Neural cell (in vitro differentiated cells): Measurements from ENCODE around the gene CD58.
A peak's percentile ranks its signal among the peaks of the same experiment; 100 is the strongest.

Experiments
- EZH2 ChIP-seq: fragments of 200-600, 300-800 bp; shearing (Covaris generic), sonication (generic); IDR thresholded peaks from 2 replicates; pipeline ENCODE4 v1.6.1; 2014; ENCODE audit warnings: antibody characterized with exemption, low read length, borderline replicate concordance, mild to moderate bottlenecking; ENCODE audit not compliant: insufficient read depth, poor library complexity, severe bottlenecking
- SMC3 ChIP-seq: fragments of 450-650 bp; conservative IDR thresholded peaks from 2 replicates; pipeline ENCODE4 v1.6.1; 2014; ENCODE audit warnings: antibody characterized with exemption, mild to moderate bottlenecking, moderate library complexity; ENCODE audit not compliant: poor library complexity
- TF ChIP-seq, protein P1 (sequence below): fragments of 450-650 bp; IDR thresholded peaks from 2 replicates; pipeline ENCODE4 v1.5.1; 2014; ENCODE audit warnings: antibody characterized with exemption, mild to moderate bottlenecking, moderate library complexity; ENCODE audit not compliant: poor library complexity, severe bottlenecking
- TF ChIP-seq, protein P2 (sequence below): IDR thresholded peaks from 2 replicates; pipeline ENCODE4 v1.6.1; 2012; ENCODE audit warnings: borderline replicate concordance

DNA sequence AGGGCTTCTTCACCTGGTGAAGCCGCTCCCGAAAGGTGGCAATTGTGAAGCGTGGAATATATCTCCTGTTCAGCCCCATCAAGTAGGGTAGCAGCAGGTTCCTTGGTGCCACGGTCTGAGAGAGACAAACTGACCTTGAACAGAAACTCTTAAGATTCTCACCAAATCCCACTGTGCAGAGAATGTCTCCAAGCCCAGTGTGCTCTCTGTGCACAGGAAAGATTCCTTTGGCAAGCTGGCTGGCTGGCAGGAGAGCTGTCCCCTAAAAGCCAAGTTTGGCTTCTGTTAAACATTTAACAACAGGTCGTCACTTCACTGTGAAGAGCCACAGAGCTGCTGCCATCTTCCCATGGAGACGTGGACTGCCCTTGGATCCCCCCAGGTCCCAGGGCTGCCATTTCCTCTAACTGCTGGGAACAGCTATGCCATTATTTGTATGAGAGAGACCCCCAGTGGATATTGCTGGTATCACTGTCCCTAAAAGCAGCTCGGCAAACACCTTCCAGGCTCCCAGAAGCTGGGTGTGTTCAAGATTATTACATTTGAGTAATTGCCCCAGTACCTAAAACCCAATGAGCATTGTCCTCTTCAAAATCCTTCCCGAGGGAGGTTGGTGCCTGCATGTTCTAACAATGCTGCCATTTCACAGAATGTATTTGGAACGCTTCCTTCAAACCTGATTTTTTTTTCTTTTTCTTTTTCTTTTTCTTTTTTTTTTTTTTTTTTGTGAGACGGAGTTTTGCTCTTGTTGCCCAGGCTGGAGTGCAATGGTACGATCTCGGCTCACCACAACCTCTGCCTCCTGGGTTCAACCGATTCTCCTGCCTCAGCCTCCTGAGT, 71.8 kb downstream of the CD58 start:
- TF ChIP-seq, protein P1, sequence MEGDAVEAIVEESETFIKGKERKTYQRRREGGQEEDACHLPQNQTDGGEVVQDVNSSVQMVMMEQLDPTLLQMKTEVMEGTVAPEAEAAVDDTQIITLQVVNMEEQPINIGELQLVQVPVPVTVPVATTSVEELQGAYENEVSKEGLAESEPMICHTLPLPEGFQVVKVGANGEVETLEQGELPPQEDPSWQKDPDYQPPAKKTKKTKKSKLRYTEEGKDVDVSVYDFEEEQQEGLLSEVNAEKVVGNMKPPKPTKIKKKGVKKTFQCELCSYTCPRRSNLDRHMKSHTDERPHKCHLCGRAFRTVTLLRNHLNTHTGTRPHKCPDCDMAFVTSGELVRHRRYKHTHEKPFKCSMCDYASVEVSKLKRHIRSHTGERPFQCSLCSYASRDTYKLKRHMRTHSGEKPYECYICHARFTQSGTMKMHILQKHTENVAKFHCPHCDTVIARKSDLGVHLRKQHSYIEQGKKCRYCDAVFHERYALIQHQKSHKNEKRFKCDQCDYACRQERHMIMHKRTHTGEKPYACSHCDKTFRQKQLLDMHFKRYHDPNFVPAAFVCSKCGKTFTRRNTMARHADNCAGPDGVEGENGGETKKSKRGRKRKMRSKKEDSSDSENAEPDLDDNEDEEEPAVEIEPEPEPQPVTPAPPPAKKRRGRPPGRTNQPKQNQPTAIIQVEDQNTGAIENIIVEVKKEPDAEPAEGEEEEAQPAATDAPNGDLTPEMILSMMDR = peak; percentile 99
- TF ChIP-seq, protein P2, sequence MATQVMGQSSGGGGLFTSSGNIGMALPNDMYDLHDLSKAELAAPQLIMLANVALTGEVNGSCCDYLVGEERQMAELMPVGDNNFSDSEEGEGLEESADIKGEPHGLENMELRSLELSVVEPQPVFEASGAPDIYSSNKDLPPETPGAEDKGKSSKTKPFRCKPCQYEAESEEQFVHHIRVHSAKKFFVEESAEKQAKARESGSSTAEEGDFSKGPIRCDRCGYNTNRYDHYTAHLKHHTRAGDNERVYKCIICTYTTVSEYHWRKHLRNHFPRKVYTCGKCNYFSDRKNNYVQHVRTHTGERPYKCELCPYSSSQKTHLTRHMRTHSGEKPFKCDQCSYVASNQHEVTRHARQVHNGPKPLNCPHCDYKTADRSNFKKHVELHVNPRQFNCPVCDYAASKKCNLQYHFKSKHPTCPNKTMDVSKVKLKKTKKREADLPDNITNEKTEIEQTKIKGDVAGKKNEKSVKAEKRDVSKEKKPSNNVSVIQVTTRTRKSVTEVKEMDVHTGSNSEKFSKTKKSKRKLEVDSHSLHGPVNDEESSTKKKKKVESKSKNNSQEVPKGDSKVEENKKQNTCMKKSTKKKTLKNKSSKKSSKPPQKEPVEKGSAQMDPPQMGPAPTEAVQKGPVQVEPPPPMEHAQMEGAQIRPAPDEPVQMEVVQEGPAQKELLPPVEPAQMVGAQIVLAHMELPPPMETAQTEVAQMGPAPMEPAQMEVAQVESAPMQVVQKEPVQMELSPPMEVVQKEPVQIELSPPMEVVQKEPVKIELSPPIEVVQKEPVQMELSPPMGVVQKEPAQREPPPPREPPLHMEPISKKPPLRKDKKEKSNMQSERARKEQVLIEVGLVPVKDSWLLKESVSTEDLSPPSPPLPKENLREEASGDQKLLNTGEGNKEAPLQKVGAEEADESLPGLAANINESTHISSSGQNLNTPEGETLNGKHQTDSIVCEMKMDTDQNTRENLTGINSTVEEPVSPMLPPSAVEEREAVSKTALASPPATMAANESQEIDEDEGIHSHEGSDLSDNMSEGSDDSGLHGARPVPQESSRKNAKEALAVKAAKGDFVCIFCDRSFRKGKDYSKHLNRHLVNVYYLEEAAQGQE = no peak
- TF ChIP-seq EZH2 = no peak
- peak; percentile 100 for TF ChIP-seq SMC3
